ENCODE data around the gene MYL12B. TPM values are rescaled to one million over a fixed set of nuclear protein-coding genes. Genes with fewer than 3 reads are reported as not detected.
"Not testable (repeated sequence)": the region's sequence is repeated elsewhere in the genome, so short reads cannot be mapped to it uniquely, and the experiment has no call there.

MYL12B gene
- total RNA-seq, 1 donor = 415 TPM

DNA sequence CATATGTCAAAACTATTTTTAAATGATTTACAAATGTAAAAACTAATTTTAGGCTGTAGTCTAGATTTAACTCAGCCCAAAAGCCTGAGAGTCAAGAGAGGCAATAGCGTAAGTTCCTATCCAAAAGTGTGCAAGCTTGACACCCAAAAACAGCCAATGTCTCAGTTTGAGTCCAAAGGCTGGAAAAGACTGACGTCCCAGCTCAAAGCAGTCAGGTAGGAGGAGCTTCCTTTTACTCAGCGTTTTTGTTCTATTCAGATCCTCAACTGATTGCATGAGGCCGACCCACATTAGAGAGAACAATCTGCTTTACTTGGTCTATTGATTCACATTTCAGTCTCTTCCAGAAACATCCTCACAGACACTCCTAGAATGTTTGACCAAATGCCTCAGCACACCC, 51.8 kb downstream of the MYL12B start:
- H3K4me3 ChIP-seq (ENCODE audit: low read depth, low read length) = no peak overlapping the region
- TF ChIP-seq, protein P1, sequence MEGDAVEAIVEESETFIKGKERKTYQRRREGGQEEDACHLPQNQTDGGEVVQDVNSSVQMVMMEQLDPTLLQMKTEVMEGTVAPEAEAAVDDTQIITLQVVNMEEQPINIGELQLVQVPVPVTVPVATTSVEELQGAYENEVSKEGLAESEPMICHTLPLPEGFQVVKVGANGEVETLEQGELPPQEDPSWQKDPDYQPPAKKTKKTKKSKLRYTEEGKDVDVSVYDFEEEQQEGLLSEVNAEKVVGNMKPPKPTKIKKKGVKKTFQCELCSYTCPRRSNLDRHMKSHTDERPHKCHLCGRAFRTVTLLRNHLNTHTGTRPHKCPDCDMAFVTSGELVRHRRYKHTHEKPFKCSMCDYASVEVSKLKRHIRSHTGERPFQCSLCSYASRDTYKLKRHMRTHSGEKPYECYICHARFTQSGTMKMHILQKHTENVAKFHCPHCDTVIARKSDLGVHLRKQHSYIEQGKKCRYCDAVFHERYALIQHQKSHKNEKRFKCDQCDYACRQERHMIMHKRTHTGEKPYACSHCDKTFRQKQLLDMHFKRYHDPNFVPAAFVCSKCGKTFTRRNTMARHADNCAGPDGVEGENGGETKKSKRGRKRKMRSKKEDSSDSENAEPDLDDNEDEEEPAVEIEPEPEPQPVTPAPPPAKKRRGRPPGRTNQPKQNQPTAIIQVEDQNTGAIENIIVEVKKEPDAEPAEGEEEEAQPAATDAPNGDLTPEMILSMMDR (IDR thresholded peaks at IDR 0.05; ENCODE audit: insufficient read depth, low read length) = no peak
- no peak for DNase-seq (ENCODE audit: low read depth)

DNA sequence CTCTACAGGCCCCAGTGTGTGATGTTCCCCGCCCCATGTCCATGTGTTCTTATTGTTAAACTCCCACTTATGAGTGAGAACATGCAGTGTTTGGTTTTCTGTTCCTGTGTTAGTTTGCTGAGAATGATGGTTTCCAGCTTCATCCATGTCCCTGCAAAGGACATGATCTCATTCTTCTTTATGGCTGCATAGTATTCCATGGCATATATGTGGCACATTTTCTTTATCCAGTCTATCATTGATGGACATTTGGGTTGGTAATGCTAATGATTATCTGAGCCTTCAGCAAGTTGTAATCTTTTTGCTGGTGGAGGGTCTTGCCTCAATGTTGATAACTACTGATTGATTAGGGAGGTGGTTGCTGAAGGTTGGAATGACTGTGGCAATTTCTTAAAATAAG, 53.4 kb downstream of the MYL12B start:
- DNase-seq (ENCODE audit: low read depth) = not testable (repeated sequence)

DNA sequence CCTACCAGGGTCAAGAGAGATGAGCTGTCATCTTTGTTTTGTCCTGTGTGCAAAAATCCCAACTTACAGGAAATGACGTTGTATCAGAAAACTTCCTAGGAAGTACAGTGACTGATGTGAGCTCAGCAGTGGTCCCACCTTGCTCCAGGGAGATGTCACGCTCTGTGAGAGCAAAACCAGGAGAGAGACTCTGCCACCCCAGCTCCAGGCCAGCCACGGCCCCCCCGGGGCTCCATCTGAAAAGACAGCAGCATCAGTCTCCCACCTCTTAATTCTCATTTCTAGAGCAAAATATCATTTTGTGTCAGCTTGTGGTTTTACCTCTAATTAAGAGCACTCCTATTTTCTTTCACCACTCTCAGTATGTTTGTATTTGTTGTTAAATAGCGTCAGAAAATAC, 57.5 kb downstream of the MYL12B start:
- TF ChIP-seq, protein P1 (IDR thresholded peaks at IDR 0.05; ENCODE audit: insufficient read depth, low read length) = no peak
- no peak for DNase-seq (ENCODE audit: low read depth)

More for the DNA sequence above, 53.4 kb downstream of the MYL12B start:
- not testable (repeated sequence) for H3K4me3 ChIP-seq (ENCODE audit: low read depth, low read length)

DNA sequence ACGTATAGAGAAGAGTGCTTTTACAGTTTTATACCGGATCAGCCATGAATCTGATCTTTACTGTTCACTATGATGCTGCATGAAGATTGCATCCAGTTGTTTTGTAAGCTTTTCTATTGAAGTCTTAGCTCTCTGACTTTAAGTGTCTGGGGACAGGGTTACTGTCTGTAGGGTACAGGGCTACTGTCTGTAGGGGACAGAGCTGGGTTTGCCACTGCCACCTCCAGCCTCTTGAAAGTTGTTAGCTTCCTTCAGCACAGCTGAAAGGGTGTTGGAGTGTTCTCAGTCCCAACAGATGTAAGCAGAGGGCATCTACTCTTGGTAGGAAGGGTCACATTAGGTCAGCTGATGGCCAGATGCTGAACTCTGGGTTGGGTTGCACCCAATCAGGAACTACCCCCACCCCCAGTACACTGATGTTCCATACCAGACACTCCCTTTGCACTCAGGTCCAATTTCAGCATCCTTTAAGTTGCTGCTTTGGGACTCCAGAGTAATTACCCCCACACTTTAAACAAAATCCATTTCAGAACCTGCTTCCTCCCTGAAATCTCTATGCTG, 58.0 kb downstream of the MYL12B start:
- H3K4me3 ChIP-seq (ENCODE audit: low read depth, low read length) = no peak overlapping the region
- no peak for DNase-seq (ENCODE audit: low read depth)
- TF ChIP-seq, protein P1 (IDR thresholded peaks at IDR 0.05; ENCODE audit: insufficient read depth, low read length) = no peak

More for the DNA sequence above, 57.5 kb downstream of the MYL12B start:
- no peak overlapping the region for H3K4me3 ChIP-seq (ENCODE audit: low read depth, low read length)

DNA sequence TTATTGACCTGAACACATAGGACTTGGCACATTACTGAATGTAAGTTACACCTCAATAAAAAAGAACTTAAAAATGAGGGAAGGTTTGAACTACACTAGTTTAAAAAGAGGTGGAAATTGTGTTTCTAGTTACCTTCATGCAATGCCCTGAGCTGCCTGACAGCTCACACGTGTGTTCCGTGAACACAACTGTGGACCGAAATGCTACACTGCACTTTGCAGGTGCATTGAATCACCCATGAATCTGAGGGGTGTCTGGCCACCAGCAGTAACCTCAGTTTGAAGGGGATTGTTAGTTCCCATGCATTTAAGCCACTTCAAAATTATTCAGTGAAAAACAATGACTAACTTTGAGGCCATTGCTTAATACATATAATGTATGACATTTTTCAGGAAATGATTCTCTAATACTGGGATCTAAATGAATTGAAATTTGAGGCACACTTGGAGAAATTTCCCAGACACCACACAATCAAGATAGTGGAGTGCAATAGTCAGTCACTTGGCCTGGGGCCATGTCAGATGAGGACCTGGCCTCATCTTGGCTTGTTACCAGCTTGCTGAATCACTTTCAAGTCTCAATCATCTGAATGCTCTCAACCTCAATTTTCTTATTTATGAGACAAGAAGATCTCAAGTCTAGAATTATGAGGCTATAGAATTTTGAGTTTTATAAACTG, 59.3 kb downstream of the MYL12B start:
- TF ChIP-seq, protein P1 (IDR thresholded peaks at IDR 0.05; ENCODE audit: insufficient read depth, low read length) = no peak
- peak; percentile 99 for DNase-seq (ENCODE audit: low read depth)
- no peak overlapping the region for H3K4me3 ChIP-seq (ENCODE audit: low read depth, low read length)

DNA sequence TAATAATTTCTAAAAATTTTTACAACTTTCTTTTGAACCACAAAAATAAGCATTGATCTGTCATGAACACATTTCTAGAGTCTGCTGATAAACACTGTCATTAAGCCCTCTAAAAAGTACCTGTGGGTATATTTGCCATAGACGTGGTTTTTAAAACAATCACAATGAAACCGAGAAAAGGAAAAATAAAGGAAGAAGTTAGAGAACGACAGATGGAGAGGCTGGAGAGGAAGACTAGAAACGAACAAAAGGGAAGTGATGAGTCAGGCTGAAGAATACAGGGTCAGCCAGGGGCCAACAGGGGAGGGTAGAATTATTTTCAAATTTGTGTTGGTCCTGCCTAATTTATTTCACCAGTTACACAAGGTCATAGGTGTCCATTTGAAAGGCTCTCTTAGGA, 62.0 kb downstream of the MYL12B start:
- TF ChIP-seq, protein P1 (IDR thresholded peaks at IDR 0.05; ENCODE audit: insufficient read depth, low read length) = no peak
- peak; percentile 54 for DNase-seq (ENCODE audit: low read depth)
- H3K4me3 ChIP-seq (ENCODE audit: low read depth, low read length) = no peak overlapping the region

Other genes with a start within 250 kb of the MYL12B start
- gene LPIN2, start 249.0 kb upstream of the MYL12B start, total RNA-seq (ENCODE audit: low replicate concordance) = 18.2 and 43.7 TPM in 2 replicates
- 0.90 and 7.5 TPM in 2 replicates for gene MYOM1, start 42.2 kb upstream of the MYL12B start, total RNA-seq (ENCODE audit: low replicate concordance)
- gene MYL12A, start 14.3 kb upstream of the MYL12B start, total RNA-seq (ENCODE audit: low replicate concordance) = 251 and 733 TPM in 2 replicates
- 68.4 and 106 TPM in 2 replicates for gene TGIF1, start 188.0 kb downstream of the MYL12B start, total RNA-seq (ENCODE audit: low replicate concordance)

Measured in fibroblast of the aortic adventitia (primary cell).